PC-9 (cell line): ENCODE measurements around the gene ABCA2. TPM values are rescaled to one million over a fixed set of nuclear protein-coding genes. Genes with fewer than 3 reads are reported as not detected.

Experiments
- BruUV-seq: library from RNA; stranded (reverse); fragments of 400-500 nt; replicated peaks from 2 replicates; lab custom pipeline; 2021; lab: Mats Ljungman, UMichigan
- CTCF ChIA-PET: fragments of 300-600 bp; sonication (Branson Sonifier 250); formaldehyde crosslinking; loops from one replicate; lab custom pipeline; 2022; ENCODE audit warnings: antibody characterized with exemption; lab: Charles Lee
- POLR2A ChIA-PET: fragments of 300-600 bp; sonication (Branson Sonifier 250); formaldehyde crosslinking; loops from one replicate; lab custom pipeline; 2022; ENCODE audit warnings: antibody characterized with exemption; ENCODE audit not compliant: unreplicated experiment; lab: Charles Lee
- DNase-seq, 2 experiments: peaks; one replicate each; pipeline versions ENCODE4 v3.0.0 to v3.0.0-alpha.2; 2015 to 2022; ENCODE audit warnings: mixed read lengths in 1 of 2
- H2AFZ ChIP-seq: fragments of 200-600 bp; sonication (generic); 2 replicates; pipeline ENCODE4 v1.8.1; 2017; ENCODE audit warnings: antibody characterized with exemption
- H3F3A ChIP-seq: fragments of 200-600 bp; sonication (generic); 2 replicates; pipeline ENCODE4 v1.8.1; 2017; ENCODE audit warnings: antibody characterized with exemption, mild to moderate bottlenecking, low read depth; ENCODE audit not compliant: insufficient read depth
- H3K27ac ChIP-seq: fragments of 200-600 bp; sonication (generic); 2 replicates; pipeline ENCODE4 v1.6.1; 2016; ENCODE audit warnings: mixed run types
- H3K27me3 ChIP-seq: fragments of 200-600 bp; sonication (generic); 2 replicates; pipeline ENCODE4 v1.6.1; 2016; ENCODE audit warnings: low read depth, mixed run types; ENCODE audit not compliant: insufficient read depth
- H3K36me3 ChIP-seq: fragments of 200-600 bp; sonication (generic); 2 replicates; pipeline ENCODE4 v1.6.1; 2016; ENCODE audit warnings: low read depth, mixed run types
- H3K4me1 ChIP-seq: fragments of 200-600 bp; sonication (generic); replicated peaks from 2 replicates; pipeline ENCODE4 v1.6.1; 2016; ENCODE audit warnings: mixed run types; ENCODE audit not compliant: insufficient read depth
- H3K4me2 ChIP-seq: fragments of 200-600 bp; sonication (generic); 2 replicates; pipeline ENCODE4 v1.6.1; 2017; ENCODE audit warnings: mixed run types
- H3K4me3 ChIP-seq: fragments of 200-600 bp; sonication (generic); 2 replicates; pipeline ENCODE4 v1.6.1; 2016; ENCODE audit warnings: mixed run types
- H3K79me2 ChIP-seq: fragments of 200-600 bp; sonication (generic); 2 replicates; pipeline ENCODE4 v1.6.1; 2017; ENCODE audit warnings: low read depth, mixed run types
- H3K9me2 ChIP-seq: fragments of 200-600 bp; sonication (generic); 2 replicates; pipeline ENCODE4 v1.8.1; 2017; ENCODE audit warnings: mild to moderate bottlenecking; ENCODE audit not compliant: insufficient read depth
- H3K9me3 ChIP-seq: fragments of 200-600 bp; sonication (generic); 2 replicates; pipeline ENCODE4 v1.8.1; 2016; ENCODE audit warnings: low read depth; ENCODE audit not compliant: insufficient read depth
- H4K20me1 ChIP-seq: fragments of 200-600 bp; sonication (generic); 2 replicates; pipeline ENCODE4 v1.8.1; 2017; ENCODE audit not compliant: insufficient read depth
- CTCF ChIP-seq: fragments of 200-600 bp; sonication (generic); conservative IDR thresholded peaks from 2 replicates; pipeline ENCODE4 v1.6.1; 2017; ENCODE audit warnings: mixed run types, antibody characterized with exemption, mild to moderate bottlenecking, moderate library complexity
- EZH2 ChIP-seq: fragments of 200-600 bp; sonication (generic); IDR thresholded peaks from 2 replicates; pipeline ENCODE4 v1.8.0; 2017; ENCODE audit warnings: antibody characterized with exemption, low read depth
- intact Hi-C: fragments of 100-400 bp; cut with micrococcal nuclease; formaldehyde crosslinking; loops from one replicate; pipeline ENCODE4 v1.10.0; 2022; ENCODE audit not compliant: unreplicated experiment
- total RNA-seq: library from RNA; stranded (reverse); gene quantifications from 2 replicates; pipeline ENCODE4 v1.2.3, GENCODE V29; 2021

Gene ABCA2
- total RNA-seq, 1 experiment from 2014 or later = 79.2 TPM

GRCh38 chr9:137062384-137062783, 34.3 kb upstream of the ABCA2 start:
- no peaks in the 10 kb centered on the region for H3K79me2 ChIP-seq
- H3K4me3 ChIP-seq = no peak overlapping the region
- H3K4me2 ChIP-seq = no peak overlapping the region
- CTCF ChIA-PET = no interaction called here
- intact Hi-C loops = no loop called here
- H3F3A ChIP-seq = peaks cover 7% of the 10 kb centered on the region; the same call in 1 of the 2 replicates
- POLR2A ChIA-PET = no interaction called here
- H2AFZ ChIP-seq = no peak overlapping the region
- no peaks in the 10 kb centered on the region for H3K36me3 ChIP-seq
- H3K9me2 ChIP-seq = no peaks in the 10 kb centered on the region
- TSS peak; percentile 69 for BruUV-seq
- no peaks in the 10 kb centered on the region; the same call in 1 of the 2 replicates for H4K20me1 ChIP-seq
- H3K27me3 ChIP-seq = no peaks in the 10 kb centered on the region
- no peak overlapping the region for H3K27ac ChIP-seq
- no peak for TF ChIP-seq CTCF
- peak in 1 of 2 experiments; percentile 8 for DNase-seq
- H3K9me3 ChIP-seq = no peaks in the 10 kb centered on the region
- no peaks in the 10 kb centered on the region for H3K4me1 ChIP-seq

- intact Hi-C loops = no loop called here
- BruUV-seq = no TSS peak
- H3K36me3 ChIP-seq = no peaks in the 10 kb centered on the region
- H2AFZ ChIP-seq = no peak overlapping the region
- peak in 1 of 2 experiments; percentile 11 for DNase-seq
- H4K20me1 ChIP-seq = no peaks in the 10 kb centered on the region
- H3K9me3 ChIP-seq = no peaks in the 10 kb centered on the region
- TF ChIP-seq CTCF (no peak), EZH2 (no peak)
- no peaks in the 10 kb centered on the region for H3K4me1 ChIP-seq
- no peaks in the 10 kb centered on the region for H3K79me2 ChIP-seq
- no peak overlapping the region for H3K4me2 ChIP-seq
- no peak overlapping the region for H3K4me3 ChIP-seq
- CTCF ChIA-PET = interaction anchor here (0.6 to 1.5 kb wide), 3 partner anchors 9 to 28 kb away, joined by 3 read pairs; no protein-coding TSS in a partner anchor
- no peak overlapping the region for H3K27ac ChIP-seq
- H3F3A ChIP-seq = peaks cover 3% of the 10 kb centered on the region; the same call in 1 of the 2 replicates
- POLR2A ChIA-PET = no interaction called here
- H3K27me3 ChIP-seq = no peaks in the 10 kb centered on the region
- H3K9me2 ChIP-seq = no peaks in the 10 kb centered on the region
Measured at GRCh38 chr9:137058521-137059234, 30.6 kb upstream of the ABCA2 start.

- POLR2A ChIA-PET = no interaction called here
Measured at GRCh38 chr9:137057545-137057944, 29.5 kb upstream of the ABCA2 start.

More at GRCh38 chr9:137057545-137057944, 29.5 kb upstream of the ABCA2 start:
- no peak overlapping the region for H2AFZ ChIP-seq
- no peaks in the 10 kb centered on the region for H3K9me3 ChIP-seq
- no peaks in the 10 kb centered on the region for H3K79me2 ChIP-seq
- H3K36me3 ChIP-seq = no peaks in the 10 kb centered on the region
- no peaks in the 10 kb centered on the region for H3K27me3 ChIP-seq
- peaks cover 3% of the 10 kb centered on the region; the same call in 1 of the 2 replicates for H3F3A ChIP-seq
- H3K9me2 ChIP-seq = no peaks in the 10 kb centered on the region
- peak in 1 of 2 experiments; percentile 6 for DNase-seq
- H3K27ac ChIP-seq = no peak overlapping the region
- TF ChIP-seq CTCF (no peak), EZH2 (no peak)
- H3K4me1 ChIP-seq = no peaks in the 10 kb centered on the region
- intact Hi-C loops = no loop called here
- CTCF ChIA-PET = no interaction called here
- no TSS peak for BruUV-seq
- H4K20me1 ChIP-seq = no peaks in the 10 kb centered on the region
- no peak overlapping the region for H3K4me2 ChIP-seq
- no peak overlapping the region for H3K4me3 ChIP-seq
